ENCODE results near the gene CCT5.

GRCh38 chr5:10268100-10268499, 18.0 kb downstream of the CCT5 start:
- TF ChIP-seq CTCF (IDR thresholded peaks at IDR 0.05) (no peak), ZFX (IDR thresholded peaks at IDR 0.05; ENCODE audit: borderline replicate concordance) (no peak)
